Measurements from ENCODE around the gene SPTBN4. TPM values are rescaled to one million over a fixed set of nuclear protein-coding genes. Genes with fewer than 3 reads are reported as not detected.
"Not testable (repeated sequence)": the region's sequence is repeated elsewhere in the genome, so short reads cannot be mapped to it uniquely, and the experiment has no call there.

The SPTBN4 gene
- total and polyA plus RNA-seq, 2 donors (not counting 1 experiment from before 2014, with no cell fraction given) = 1.3 to 6.6 TPM

DNA sequence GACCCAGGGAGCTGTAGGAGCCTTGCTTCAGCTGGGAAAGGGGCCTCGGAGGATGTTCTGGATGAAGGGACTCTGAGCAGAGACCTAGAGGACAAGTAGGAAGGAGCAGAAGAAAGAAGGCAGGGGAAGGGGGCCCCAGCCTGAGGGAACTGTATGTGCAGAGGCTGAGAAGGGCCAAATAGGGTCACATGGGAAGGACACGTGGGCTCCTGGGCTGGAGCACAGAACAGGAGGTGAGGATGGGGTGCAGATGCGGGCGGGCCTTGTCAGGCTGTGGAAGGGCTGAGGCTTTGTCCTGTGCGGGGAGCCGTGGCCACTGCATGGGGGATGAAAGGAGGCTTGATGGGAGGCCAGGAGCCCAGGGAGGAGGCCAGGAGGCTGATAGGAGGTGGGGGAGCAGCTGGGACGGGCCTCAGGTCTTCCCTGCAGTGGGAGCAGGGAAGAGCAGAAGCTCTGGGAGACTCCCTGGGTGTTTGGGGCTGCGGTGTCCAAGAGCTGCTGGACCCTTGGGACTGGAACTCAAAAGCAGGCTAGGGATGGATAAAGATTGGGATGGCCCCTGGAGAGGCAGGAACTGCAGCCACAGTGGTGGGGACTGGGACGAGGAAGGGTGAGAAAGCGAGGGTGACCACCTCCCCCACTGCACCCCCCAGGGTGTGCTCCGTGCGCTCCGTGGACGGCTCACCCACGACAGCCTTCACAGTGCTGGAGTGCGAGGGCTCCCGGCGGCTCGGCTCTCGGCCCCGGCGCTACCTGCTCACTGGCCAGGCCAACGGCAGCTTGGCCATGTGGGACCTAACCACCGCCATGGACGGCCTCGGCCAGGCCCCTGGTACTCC lies 123.0 kb downstream of the SPTBN4 start:
- no peak overlapping the region for H3K4me2 ChIP-seq (ENCODE audit: extremely low read depth, insufficient read depth, low read length)
- peaks cover 4% of the 10 kb centered on the region for H3K36me3 ChIP-seq (ENCODE audit: control insufficient read depth, insufficient read depth, low read length)
- no peak overlapping the region for H3K27ac ChIP-seq (ENCODE audit: insufficient read depth, low read length)
- H3K9ac ChIP-seq (ENCODE audit: insufficient read depth, low read length) = no peak overlapping the region
- no peaks in the 10 kb centered on the region for H4K20me1 ChIP-seq (ENCODE audit: control insufficient read depth, extremely low read depth, insufficient read depth, low read length)
- DNase-seq (ENCODE audit: low read depth in 2 of 2) = no peak
- no peaks in the 10 kb centered on the region for H3K79me2 ChIP-seq (ENCODE audit: control insufficient read depth, insufficient read depth, low read length)
- H3K9me3 ChIP-seq (ENCODE audit: control insufficient read depth, insufficient read depth, low read depth, low read length) = no peaks in the 10 kb centered on the region
- TF ChIP-seq, protein P1, sequence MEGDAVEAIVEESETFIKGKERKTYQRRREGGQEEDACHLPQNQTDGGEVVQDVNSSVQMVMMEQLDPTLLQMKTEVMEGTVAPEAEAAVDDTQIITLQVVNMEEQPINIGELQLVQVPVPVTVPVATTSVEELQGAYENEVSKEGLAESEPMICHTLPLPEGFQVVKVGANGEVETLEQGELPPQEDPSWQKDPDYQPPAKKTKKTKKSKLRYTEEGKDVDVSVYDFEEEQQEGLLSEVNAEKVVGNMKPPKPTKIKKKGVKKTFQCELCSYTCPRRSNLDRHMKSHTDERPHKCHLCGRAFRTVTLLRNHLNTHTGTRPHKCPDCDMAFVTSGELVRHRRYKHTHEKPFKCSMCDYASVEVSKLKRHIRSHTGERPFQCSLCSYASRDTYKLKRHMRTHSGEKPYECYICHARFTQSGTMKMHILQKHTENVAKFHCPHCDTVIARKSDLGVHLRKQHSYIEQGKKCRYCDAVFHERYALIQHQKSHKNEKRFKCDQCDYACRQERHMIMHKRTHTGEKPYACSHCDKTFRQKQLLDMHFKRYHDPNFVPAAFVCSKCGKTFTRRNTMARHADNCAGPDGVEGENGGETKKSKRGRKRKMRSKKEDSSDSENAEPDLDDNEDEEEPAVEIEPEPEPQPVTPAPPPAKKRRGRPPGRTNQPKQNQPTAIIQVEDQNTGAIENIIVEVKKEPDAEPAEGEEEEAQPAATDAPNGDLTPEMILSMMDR (conservative IDR thresholded peaks at IDR 0.05 in 1 of 2, IDR thresholded peaks at IDR 0.05 in 1 of 2; ENCODE audit: low read depth in 1 of 2, low read length in 2 of 2) = no peak
- no peak for TF ChIP-seq EZH2 (IDR thresholded peaks at IDR 0.05; ENCODE audit: low read length, missing control alignments)
- no peak overlapping the region for H2AFZ ChIP-seq (ENCODE audit: low read length)
- H3K4me3 ChIP-seq (replicated peaks in 1 of 4; ENCODE audit: control extremely low read depth in 1 of 4, insufficient read depth in 1 of 4, low read depth in 3 of 4, low read length in 4 of 4) = no peak overlapping the region
- peaks cover 2% of the 10 kb centered on the region for H3K4me1 ChIP-seq (ENCODE audit: control insufficient read depth, extremely low read depth, insufficient read depth, low read length)
- no peaks in the 10 kb centered on the region for H3K27me3 ChIP-seq (ENCODE audit: control insufficient read depth, insufficient read depth, low read length)

DNA sequence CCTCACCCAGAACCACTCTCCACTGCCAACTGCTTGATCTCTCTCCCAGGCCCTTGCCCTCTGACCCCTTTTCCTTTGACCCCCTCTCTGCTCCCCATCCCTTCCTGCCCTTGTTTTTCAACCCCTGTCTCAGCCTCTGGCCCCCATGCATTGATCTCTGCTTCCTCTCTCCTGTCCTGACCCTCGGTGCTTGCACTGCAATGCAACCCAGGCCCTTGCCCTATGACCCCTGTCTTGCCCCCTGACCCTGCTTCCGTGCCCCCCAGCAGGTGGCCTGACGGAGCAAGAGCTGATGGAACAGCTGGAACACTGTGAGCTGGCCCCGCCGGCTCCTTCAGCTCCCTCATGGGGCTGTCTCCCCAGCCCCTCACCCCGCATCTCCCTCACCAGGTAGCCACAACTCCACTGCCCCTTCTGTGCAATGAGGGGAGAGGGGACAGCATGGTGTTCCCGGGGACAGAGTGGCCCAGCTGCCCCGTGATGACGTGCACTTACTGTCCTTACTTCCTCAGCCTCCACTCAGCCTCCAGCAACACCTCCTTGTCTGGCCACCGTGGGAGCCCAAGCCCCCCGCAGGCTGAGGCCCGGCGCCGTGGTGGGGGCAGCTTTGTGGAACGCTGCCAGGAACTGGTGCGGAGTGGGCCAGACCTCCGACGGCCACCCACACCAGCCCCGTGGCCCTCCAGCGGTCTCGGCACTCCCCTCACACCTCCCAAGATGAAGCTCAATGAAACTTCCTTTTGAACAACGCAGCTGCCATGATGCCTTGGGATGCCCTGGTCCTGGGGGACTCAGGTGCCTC lies 123.9 kb downstream of the SPTBN4 start:
- no peak overlapping the region for H3K4me2 ChIP-seq (ENCODE audit: extremely low read depth, insufficient read depth, low read length)
- H3K36me3 ChIP-seq (ENCODE audit: control insufficient read depth, insufficient read depth, low read length) = peaks cover 4% of the 10 kb centered on the region
- no peaks in the 10 kb centered on the region for H4K20me1 ChIP-seq (ENCODE audit: control insufficient read depth, extremely low read depth, insufficient read depth, low read length)
- H3K9ac ChIP-seq (ENCODE audit: insufficient read depth, low read length) = no peak overlapping the region
- H3K4me1 ChIP-seq (ENCODE audit: control insufficient read depth, extremely low read depth, insufficient read depth, low read length) = peaks cover 2% of the 10 kb centered on the region
- TF ChIP-seq EZH2 (IDR thresholded peaks at IDR 0.05; ENCODE audit: low read length, missing control alignments) = no peak
- TF ChIP-seq, protein P1 (conservative IDR thresholded peaks at IDR 0.05 in 1 of 2, IDR thresholded peaks at IDR 0.05 in 1 of 2; ENCODE audit: low read depth in 1 of 2, low read length in 2 of 2) = no peak
- no peak overlapping the region for H2AFZ ChIP-seq (ENCODE audit: low read length)
- no peak overlapping the region for H3K4me3 ChIP-seq (replicated peaks in 1 of 4; ENCODE audit: control extremely low read depth in 1 of 4, insufficient read depth in 1 of 4, low read depth in 3 of 4, low read length in 4 of 4)
- DNase-seq (ENCODE audit: low read depth in 2 of 2) = no peak
- H3K9me3 ChIP-seq (ENCODE audit: control insufficient read depth, insufficient read depth, low read depth, low read length) = no peaks in the 10 kb centered on the region
- H3K79me2 ChIP-seq (ENCODE audit: control insufficient read depth, insufficient read depth, low read length) = no peaks in the 10 kb centered on the region
- no peak overlapping the region for H3K27ac ChIP-seq (ENCODE audit: insufficient read depth, low read length)
- no peaks in the 10 kb centered on the region for H3K27me3 ChIP-seq (ENCODE audit: control insufficient read depth, insufficient read depth, low read length)

DNA sequence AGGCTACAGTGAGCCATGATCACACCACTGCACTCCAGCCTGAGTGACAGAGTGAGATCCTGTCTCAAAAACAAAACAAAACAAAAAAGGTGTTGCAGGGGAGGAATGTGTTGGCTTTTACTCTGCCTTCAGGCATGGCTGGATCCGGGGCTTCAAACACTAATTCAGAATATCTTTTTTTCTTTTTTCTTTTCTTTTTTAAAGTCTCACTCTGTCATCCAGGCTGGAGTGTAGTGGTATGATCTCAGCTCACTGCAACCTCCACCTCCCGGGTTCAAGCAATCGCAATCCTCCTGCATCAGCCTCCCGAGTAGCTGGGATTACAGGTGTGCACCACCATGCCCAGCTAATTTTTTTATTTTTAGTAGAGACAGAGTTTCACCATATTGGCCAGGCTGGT lies 124.9 kb downstream of the SPTBN4 start:
- H3K4me3 ChIP-seq (replicated peaks in 1 of 4; ENCODE audit: control extremely low read depth in 1 of 4, insufficient read depth in 1 of 4, low read depth in 3 of 4, low read length in 4 of 4); H4K20me1 ChIP-seq (ENCODE audit: control insufficient read depth, extremely low read depth, insufficient read depth, low read length); H3K9me3 ChIP-seq (ENCODE audit: control insufficient read depth, insufficient read depth, low read depth, low read length); H3K27ac ChIP-seq (ENCODE audit: insufficient read depth, low read length); H3K36me3 ChIP-seq (ENCODE audit: control insufficient read depth, insufficient read depth, low read length); H2AFZ ChIP-seq (ENCODE audit: low read length); DNase-seq (ENCODE audit: low read depth in 2 of 2); H3K4me2 ChIP-seq (ENCODE audit: extremely low read depth, insufficient read depth, low read length); H3K79me2 ChIP-seq (ENCODE audit: control insufficient read depth, insufficient read depth, low read length); H3K4me1 ChIP-seq (ENCODE audit: control insufficient read depth, extremely low read depth, insufficient read depth, low read length); H3K9ac ChIP-seq (ENCODE audit: insufficient read depth, low read length); H3K27me3 ChIP-seq (ENCODE audit: control insufficient read depth, insufficient read depth, low read length): not testable (repeated sequence)

Data from fibroblast of lung (primary cell).